Thyroid gland (tissue), 4 donors: ENCODE data around the gene EME1.

ENCODE experiments used
- CTCF ChIP-seq, 6 experiments: fragments of 200-600 bp in 3 of 6; fragments of 450-650 bp in 3 of 6; sonication (generic) in 3 of 6; IDR thresholded peaks; one replicate each; pipeline ENCODE4 v1.5.1; 2016 to 2019; ENCODE audit warnings: antibody characterized with exemption in 6 of 6, mild to moderate bottlenecking in 2 of 6, inconsistent platforms in 1 of 6, moderate library complexity in 1 of 6
- POLR2A ChIP-seq, 2 donors: fragments of 450-650 bp; IDR thresholded peaks; one replicate each; pipeline ENCODE4 v1.6.1; 2017; ENCODE audit warnings: antibody characterized with exemption in 2 of 2, mild to moderate bottlenecking in 2 of 2, moderate library complexity in 1 of 2

- no peak for TF ChIP-seq CTCF (IDR thresholded peaks at IDR 0.05)
- no peak for TF ChIP-seq POLR2A (IDR thresholded peaks at IDR 0.05)
Measured at GRCh38 chr17:50364061-50364458, 9.0 kb upstream of the EME1 start.
